Panc1 (cell line): ENCODE measurements around the gene SEMA4B. TPM values are rescaled to one million over a fixed set of nuclear protein-coding genes. Genes with fewer than 3 reads are reported as not detected.

Experiments
- ATAC-seq: fragments of 200-7000 bp; cut with Tn5 transposase; 2 replicates; pipeline ENCODE4 v1.9.1; 2020; ENCODE audit warnings: mild to moderate bottlenecking, moderate library complexity
- Bru-seq: library from RNA; stranded (reverse); fragments of 400-500 nt; gene quantifications from one replicate; lab custom pipeline; 2021; lab: Mats Ljungman, UMichigan
- BruChase-seq, 2 experiments: library from RNA; stranded (reverse); fragments of 400-500 nt; gene quantifications; one replicate each; lab custom pipeline; 2021; lab: Mats Ljungman, UMichigan
- BruUV-seq: library from RNA; stranded (reverse); fragments of 400-500 nt; replicated peaks from 2 replicates; lab custom pipeline; 2021; lab: Mats Ljungman, UMichigan
- CTCF ChIA-PET: fragments of 300-600 bp; sonication (Branson Sonifier 250); formaldehyde crosslinking; loops from one replicate; lab custom pipeline; 2022; ENCODE audit warnings: antibody characterized with exemption; lab: Charles Lee
- POLR2A ChIA-PET: fragments of 300-600 bp; sonication (Branson Sonifier 250); formaldehyde crosslinking; loops from one replicate; lab custom pipeline; 2022; ENCODE audit warnings: antibody characterized with exemption; lab: Charles Lee
- DNase-seq: peaks from one replicate; pipeline ENCODE4 v3.0.0-alpha.2; 2010; ENCODE audit warnings: low read depth, low spot score
- H3K27ac ChIP-seq: 2 replicates; pipeline ENCODE4 v1.5.1; 2011; ENCODE audit warnings: mild to moderate bottlenecking, low read length, inconsistent platforms
- H3K27me3 ChIP-seq: fragments of 200-500 bp; sonication (Bioruptor generic); 2 replicates; pipeline ENCODE4 v1.6.0; 2014; ENCODE audit warnings: low read length, inconsistent platforms; ENCODE audit not compliant: control insufficient read depth, insufficient read depth
- H3K36me3 ChIP-seq: fragments of 200-500 bp; sonication (Bioruptor generic); 2 replicates; pipeline ENCODE4 v1.5.1; 2014; ENCODE audit warnings: inconsistent platforms, mild to moderate bottlenecking, low read length, moderate library complexity; ENCODE audit not compliant: control insufficient read depth, insufficient read depth
- H3K4me1 ChIP-seq: 2 replicates; pipeline ENCODE4 v1.5.1; 2011; ENCODE audit warnings: inconsistent platforms, mild to moderate bottlenecking, low read length, moderate library complexity; ENCODE audit not compliant: control insufficient read depth, insufficient read depth
- H3K4me3 ChIP-seq, 2 experiments: 2 replicates each; pipeline ENCODE4 v1.5.1; 2011 to 2012; ENCODE audit warnings: low read depth in 2 of 2, low read length in 2 of 2, mild to moderate bottlenecking in 2 of 2, inconsistent platforms in 1 of 2, moderate library complexity in 1 of 2
- H3K9me3 ChIP-seq: fragments of 200-500 bp; sonication (Bioruptor generic); 2 replicates; pipeline ENCODE4 v1.5.1; 2014; ENCODE audit warnings: low read depth, mild to moderate bottlenecking, inconsistent platforms, low read length, moderate library complexity; ENCODE audit not compliant: control insufficient read depth, insufficient read depth
- POLR2AphosphoS5 ChIP-seq: IDR thresholded peaks from 2 replicates; pipeline ENCODE4 v1.6.1; 2012; ENCODE audit warnings: mild to moderate bottlenecking, low read depth, low read length, moderate library complexity
- SIN3A ChIP-seq: IDR thresholded peaks from 2 replicates; pipeline ENCODE4 v1.6.1; 2012; ENCODE audit warnings: low read depth, mild to moderate bottlenecking, low read length, moderate library complexity, borderline replicate concordance; ENCODE audit not compliant: insufficient read depth
- TCF7L2 ChIP-seq: IDR thresholded peaks from 2 replicates; pipeline ENCODE4 v1.6.1; 2011; ENCODE audit warnings: mild to moderate bottlenecking, low read depth, low read length, inconsistent platforms
- in situ Hi-C: cut with HindIII; loops from 2 replicates; pipeline ENCODE4 v1.10.0; 2016; ENCODE audit warnings: low sequenced_read_pairs, low pct_unique_long_range_greater_than_20kb
- intact Hi-C: fragments of 100-400 bp; cut with micrococcal nuclease; formaldehyde crosslinking; loops from one replicate; pipeline ENCODE4 v1.10.0; 2022; ENCODE audit not compliant: unreplicated experiment
- long read RNA-seq: library from polyadenylated mRNA; unstranded; transcript quantifications from one replicate; pipeline ENCODE4 v2.0.0, GENCODE V29; 2021; ENCODE audit not compliant: unreplicated experiment
- polyA plus RNA-seq: library from polyadenylated mRNA; unstranded; fragments of >200 nt; gene quantifications from one replicate; pipeline ENCODE4 v1.2.1, GENCODE V29; 2012; ENCODE audit warnings: missing spikeins; ENCODE audit not compliant: insufficient read length
- total RNA-seq: library from RNA; stranded (reverse); gene quantifications from one replicate; pipeline ENCODE4 v1.2.1, GENCODE V29; 2021; ENCODE audit not compliant: unreplicated experiment
- TF ChIP-seq, protein P1 (sequence below): fragments of 450-650 bp; IDR thresholded peaks from 2 replicates; pipeline ENCODE4 v1.5.1; 2017; ENCODE audit warnings: mild to moderate bottlenecking
- TF ChIP-seq, protein P2 (sequence below), 2 experiments: IDR thresholded peaks; 2 replicates each; pipeline ENCODE4 v1.6.1; 2011 to 2012; ENCODE audit warnings: low read depth in 2 of 2, control low read depth in 1 of 2, low read length in 1 of 2, mild to moderate bottlenecking in 1 of 2, moderate library complexity in 1 of 2; ENCODE audit not compliant: insufficient read depth in 1 of 2

The SEMA4B gene, protein sequence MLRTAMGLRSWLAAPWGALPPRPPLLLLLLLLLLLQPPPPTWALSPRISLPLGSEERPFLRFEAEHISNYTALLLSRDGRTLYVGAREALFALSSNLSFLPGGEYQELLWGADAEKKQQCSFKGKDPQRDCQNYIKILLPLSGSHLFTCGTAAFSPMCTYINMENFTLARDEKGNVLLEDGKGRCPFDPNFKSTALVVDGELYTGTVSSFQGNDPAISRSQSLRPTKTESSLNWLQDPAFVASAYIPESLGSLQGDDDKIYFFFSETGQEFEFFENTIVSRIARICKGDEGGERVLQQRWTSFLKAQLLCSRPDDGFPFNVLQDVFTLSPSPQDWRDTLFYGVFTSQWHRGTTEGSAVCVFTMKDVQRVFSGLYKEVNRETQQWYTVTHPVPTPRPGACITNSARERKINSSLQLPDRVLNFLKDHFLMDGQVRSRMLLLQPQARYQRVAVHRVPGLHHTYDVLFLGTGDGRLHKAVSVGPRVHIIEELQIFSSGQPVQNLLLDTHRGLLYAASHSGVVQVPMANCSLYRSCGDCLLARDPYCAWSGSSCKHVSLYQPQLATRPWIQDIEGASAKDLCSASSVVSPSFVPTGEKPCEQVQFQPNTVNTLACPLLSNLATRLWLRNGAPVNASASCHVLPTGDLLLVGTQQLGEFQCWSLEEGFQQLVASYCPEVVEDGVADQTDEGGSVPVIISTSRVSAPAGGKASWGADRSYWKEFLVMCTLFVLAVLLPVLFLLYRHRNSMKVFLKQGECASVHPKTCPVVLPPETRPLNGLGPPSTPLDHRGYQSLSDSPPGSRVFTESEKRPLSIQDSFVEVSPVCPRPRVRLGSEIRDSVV
- total RNA-seq (600 TPM), Bru-seq, nascent RNA (percentile 99 among the genes with signal in this experiment), BruChase-seq, experiment 1, labeled RNA remaining after a 2-hour chase (percentile 97 among the genes with signal in this experiment), BruChase-seq, experiment 2, labeled RNA remaining after a 6-hour chase (percentile 97 among the genes with signal in this experiment)
- polyA plus RNA-seq: 1,018 TPM
- long read RNA-seq, transcript SEMA4B-201 (15 exons, 3,781 nt): minor isoform, 30 of 1,374 reads
- long read RNA-seq, transcript SEMA4B-220 (2 exons, 563 nt): minor isoform, 55 of 1,374 reads
- long read RNA-seq, transcript SEMA4B-202 (14 exons, 3,807 nt): major isoform, 195 of 1,374 reads
- long read RNA-seq, transcript SEMA4B-204 (11 exons, 3,751 nt): minor isoform, 7 of 1,374 reads
- long read RNA-seq, partial matches to known transcripts: 1,031 of 1,374 reads
- long read RNA-seq, other reads (novel, unspliced or antisense): 55 of 1,374 reads

DNA sequence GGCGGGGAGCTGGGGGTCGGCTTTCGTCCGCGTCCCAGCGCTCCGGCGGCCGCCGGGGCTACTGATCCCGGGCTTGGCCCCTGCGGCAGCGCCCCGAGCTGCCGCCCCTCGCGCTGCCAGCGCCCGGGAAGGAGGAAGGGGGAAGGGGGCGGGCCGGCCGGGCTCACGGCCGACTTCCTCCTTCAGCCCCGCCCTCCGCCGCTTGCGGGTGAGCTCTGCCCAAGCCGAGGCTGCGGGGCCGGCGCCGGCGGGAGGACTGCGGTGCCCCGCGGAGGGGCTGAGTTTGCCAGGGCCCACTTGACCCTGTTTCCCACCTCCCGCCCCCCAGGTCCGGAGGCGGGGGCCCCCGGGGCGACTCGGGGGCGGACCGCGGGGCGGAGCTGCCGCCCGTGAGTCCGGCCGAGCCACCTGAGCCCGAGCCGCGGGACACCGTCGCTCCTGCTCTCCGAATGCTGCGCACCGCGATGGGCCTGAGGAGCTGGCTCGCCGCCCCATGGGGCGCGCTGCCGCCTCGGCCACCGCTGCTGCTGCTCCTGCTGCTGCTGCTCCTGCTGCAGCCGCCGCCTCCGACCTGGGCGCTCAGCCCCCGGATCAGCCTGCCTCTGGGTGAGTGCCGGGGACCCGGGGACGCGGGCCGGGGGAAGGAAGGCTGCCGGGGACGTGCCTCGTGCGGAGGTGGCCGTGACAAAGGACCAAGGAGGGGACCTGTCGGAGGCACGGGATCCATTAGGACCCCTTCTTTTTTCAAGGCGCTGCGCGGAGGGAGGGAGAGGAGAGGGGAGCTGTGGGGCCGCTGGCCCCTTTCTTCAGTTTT is at the start of gene SEMA4B:
SEMA4B (plus strand) TSS at position 201 of the 814 bp plus-strand sequence; CDS start at position 450, 249 bp downstream.
- no peaks in the 10 kb centered on the region for H3K27me3 ChIP-seq
- in situ Hi-C loops (no loop called here), intact Hi-C loops (no loop called here)
- 0 out of 2 replicates have a peak, but pooled peaks cover 13% of the 10 kb centered on the region for H3K36me3 ChIP-seq
- no TSS peak for BruUV-seq
- peak within 1 kb of the TSS; percentile 87 to 100 for H3K4me3 ChIP-seq
- peak within 1 kb of the TSS; percentile 100 for H3K27ac ChIP-seq
- ChIA-PET CTCF (interaction anchor here (0.6 to 0.7 kb wide), 3 partner anchors 14 to 20 kb away, joined by 3 to 7 read pairs (median 4); no protein-coding TSS in a partner anchor), POLR2A (interaction anchor here (0.6 to 2.5 kb wide), 11 partner anchors 10 to 289 kb away, joined by 3 to 18 read pairs (median 5); no protein-coding TSS in a partner anchor)
- peak; percentile 79 for ATAC-seq
- H3K9me3 ChIP-seq: no peaks in the 10 kb centered on the region
- no peak for DNase-seq
- TF ChIP-seq POLR2AphosphoS5 (peak; percentile 93), SIN3A (peak; percentile 76; the same call in 1 of the 2 replicates), TCF7L2 (no peak; the same call in 1 of the 2 replicates)
- TF ChIP-seq, protein P1, sequence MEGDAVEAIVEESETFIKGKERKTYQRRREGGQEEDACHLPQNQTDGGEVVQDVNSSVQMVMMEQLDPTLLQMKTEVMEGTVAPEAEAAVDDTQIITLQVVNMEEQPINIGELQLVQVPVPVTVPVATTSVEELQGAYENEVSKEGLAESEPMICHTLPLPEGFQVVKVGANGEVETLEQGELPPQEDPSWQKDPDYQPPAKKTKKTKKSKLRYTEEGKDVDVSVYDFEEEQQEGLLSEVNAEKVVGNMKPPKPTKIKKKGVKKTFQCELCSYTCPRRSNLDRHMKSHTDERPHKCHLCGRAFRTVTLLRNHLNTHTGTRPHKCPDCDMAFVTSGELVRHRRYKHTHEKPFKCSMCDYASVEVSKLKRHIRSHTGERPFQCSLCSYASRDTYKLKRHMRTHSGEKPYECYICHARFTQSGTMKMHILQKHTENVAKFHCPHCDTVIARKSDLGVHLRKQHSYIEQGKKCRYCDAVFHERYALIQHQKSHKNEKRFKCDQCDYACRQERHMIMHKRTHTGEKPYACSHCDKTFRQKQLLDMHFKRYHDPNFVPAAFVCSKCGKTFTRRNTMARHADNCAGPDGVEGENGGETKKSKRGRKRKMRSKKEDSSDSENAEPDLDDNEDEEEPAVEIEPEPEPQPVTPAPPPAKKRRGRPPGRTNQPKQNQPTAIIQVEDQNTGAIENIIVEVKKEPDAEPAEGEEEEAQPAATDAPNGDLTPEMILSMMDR: no peak
- TF ChIP-seq, protein P2, sequence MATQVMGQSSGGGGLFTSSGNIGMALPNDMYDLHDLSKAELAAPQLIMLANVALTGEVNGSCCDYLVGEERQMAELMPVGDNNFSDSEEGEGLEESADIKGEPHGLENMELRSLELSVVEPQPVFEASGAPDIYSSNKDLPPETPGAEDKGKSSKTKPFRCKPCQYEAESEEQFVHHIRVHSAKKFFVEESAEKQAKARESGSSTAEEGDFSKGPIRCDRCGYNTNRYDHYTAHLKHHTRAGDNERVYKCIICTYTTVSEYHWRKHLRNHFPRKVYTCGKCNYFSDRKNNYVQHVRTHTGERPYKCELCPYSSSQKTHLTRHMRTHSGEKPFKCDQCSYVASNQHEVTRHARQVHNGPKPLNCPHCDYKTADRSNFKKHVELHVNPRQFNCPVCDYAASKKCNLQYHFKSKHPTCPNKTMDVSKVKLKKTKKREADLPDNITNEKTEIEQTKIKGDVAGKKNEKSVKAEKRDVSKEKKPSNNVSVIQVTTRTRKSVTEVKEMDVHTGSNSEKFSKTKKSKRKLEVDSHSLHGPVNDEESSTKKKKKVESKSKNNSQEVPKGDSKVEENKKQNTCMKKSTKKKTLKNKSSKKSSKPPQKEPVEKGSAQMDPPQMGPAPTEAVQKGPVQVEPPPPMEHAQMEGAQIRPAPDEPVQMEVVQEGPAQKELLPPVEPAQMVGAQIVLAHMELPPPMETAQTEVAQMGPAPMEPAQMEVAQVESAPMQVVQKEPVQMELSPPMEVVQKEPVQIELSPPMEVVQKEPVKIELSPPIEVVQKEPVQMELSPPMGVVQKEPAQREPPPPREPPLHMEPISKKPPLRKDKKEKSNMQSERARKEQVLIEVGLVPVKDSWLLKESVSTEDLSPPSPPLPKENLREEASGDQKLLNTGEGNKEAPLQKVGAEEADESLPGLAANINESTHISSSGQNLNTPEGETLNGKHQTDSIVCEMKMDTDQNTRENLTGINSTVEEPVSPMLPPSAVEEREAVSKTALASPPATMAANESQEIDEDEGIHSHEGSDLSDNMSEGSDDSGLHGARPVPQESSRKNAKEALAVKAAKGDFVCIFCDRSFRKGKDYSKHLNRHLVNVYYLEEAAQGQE (IDR thresholded peaks at IDR 0.05; ENCODE audit: insufficient read depth in 1 of 2, low read depth in 2 of 2, low read length in 1 of 2): peak in 1 of 2 experiments; percentile 62; a peak in 1 of 4 replicates
- H3K4me1 ChIP-seq: peaks cover 47% of the 10 kb centered on the region
